ENCODE results near the gene CD53.
A peak's percentile ranks its signal among the peaks of the same experiment; 100 is the strongest.
"Not testable (repeated sequence)": the region's sequence is repeated elsewhere in the genome, so short reads cannot be mapped to it uniquely, and the experiment has no call there.

Gene CD53

GRCh38 chr1:110872745-110873720 is at the start of gene CD53:
CD53 (plus strand) TSS chr1:110873148; CDS start chr1:110891409, 18,261 bp downstream.
- DNase-seq (ENCODE audit: low spot score): no peak

GRCh38 chr1:110824192-110824591 is 48.8 kb upstream of the CD53 start:
- DNase-seq (ENCODE audit: low spot score): no peak

- peak; percentile 58 for DNase-seq (ENCODE audit: low spot score)
These were observed 42.9 kb upstream of the CD53 start for GRCh38 chr1:110829955-110830553.

- DNase-seq (ENCODE audit: low spot score): not testable (repeated sequence)
These were observed 39.2 kb upstream of the CD53 start for GRCh38 chr1:110833779-110834178.

GRCh38 chr1:110846861-110847260 is 26.1 kb upstream of the CD53 start:
- DNase-seq (ENCODE audit: low spot score): no peak

- DNase-seq (ENCODE audit: low spot score): no peak
These were observed 22.8 kb upstream of the CD53 start for GRCh38 chr1:110850145-110850544.

GRCh38 chr1:110850627-110851026 is 22.3 kb upstream of the CD53 start:
- no peak for DNase-seq (ENCODE audit: low spot score)

GRCh38 chr1:110853135-110853534 is 19.8 kb upstream of the CD53 start:
- DNase-seq (ENCODE audit: low spot score): no peak

GRCh38 chr1:110856410-110856809 is 16.5 kb upstream of the CD53 start:
- no peak for DNase-seq (ENCODE audit: low spot score)

GRCh38 chr1:110857964-110858948 is 14.7 kb upstream of the CD53 start:
- no peak for DNase-seq (ENCODE audit: low spot score)

GRCh38 chr1:110859062-110859461 is 13.9 kb upstream of the CD53 start:
- no peak for DNase-seq (ENCODE audit: low spot score)

- no peak for DNase-seq (ENCODE audit: low spot score)
These were observed 12.8 kb upstream of the CD53 start for GRCh38 chr1:110860174-110860573.

GRCh38 chr1:110860620-110861019 is 12.3 kb upstream of the CD53 start:
- not testable (repeated sequence) for DNase-seq (ENCODE audit: low spot score)

GRCh38 chr1:110861942-110862341 is 11.0 kb upstream of the CD53 start:
- not testable (repeated sequence) for DNase-seq (ENCODE audit: low spot score)

- no peak for DNase-seq (ENCODE audit: low spot score)
These were observed 8.7 kb upstream of the CD53 start for GRCh38 chr1:110864287-110864686.

GRCh38 chr1:110870721-110871388 is 2.1 kb upstream of the CD53 start:
- DNase-seq (ENCODE audit: low spot score): no peak

- no peak for DNase-seq (ENCODE audit: low spot score)
These were observed 593 bp upstream of the CD53 start for GRCh38 chr1:110872366-110872744.

GRCh38 chr1:110873856-110874255 is 908 bp downstream of the CD53 start:
- no peak for DNase-seq (ENCODE audit: low spot score)

GRCh38 chr1:110874324-110875215 is 1.6 kb downstream of the CD53 start:
- DNase-seq (ENCODE audit: low spot score): no peak

GRCh38 chr1:110875216-110875731 is 2.3 kb downstream of the CD53 start:
- no peak for DNase-seq (ENCODE audit: low spot score)
